HG03460 (cell line): ENCODE data around the gene HS6ST1.

ENCODE experiments used
- ATAC-seq: cut with Tn5 transposase; IDR thresholded peaks from one replicate; pipeline ENCODE4 v1.9.1; 2021; ENCODE audit not compliant: unreplicated experiment

Gene HS6ST1

GRCh38 chr2:128311216-128311754 lies 7.4 kb downstream of the HS6ST1 start:
- no peak for ATAC-seq

GRCh38 chr2:128310761-128311160 lies 7.9 kb downstream of the HS6ST1 start:
- ATAC-seq: no peak

GRCh38 chr2:128310094-128310716 lies 8.5 kb downstream of the HS6ST1 start:
- no peak for ATAC-seq

- ATAC-seq: no peak
Measured at GRCh38 chr2:128309280-128310093, 9.2 kb downstream of the HS6ST1 start.

GRCh38 chr2:128308889-128309279 lies 9.8 kb downstream of the HS6ST1 start:
- ATAC-seq: no peak

GRCh38 chr2:128308284-128308731 lies 10.4 kb downstream of the HS6ST1 start:
- ATAC-seq: no peak

GRCh38 chr2:128307595-128307994 lies 11.1 kb downstream of the HS6ST1 start:
- no peak for ATAC-seq

GRCh38 chr2:128306931-128307460 lies 11.7 kb downstream of the HS6ST1 start:
- ATAC-seq: no peak

GRCh38 chr2:128306081-128306930 lies 12.4 kb downstream of the HS6ST1 start:
- no peak for ATAC-seq

- peak; percentile 88 for ATAC-seq
Measured at GRCh38 chr2:128305555-128306080, 13.1 kb downstream of the HS6ST1 start.

- ATAC-seq: peak; percentile 5
Measured at GRCh38 chr2:128304715-128305554, 13.7 kb downstream of the HS6ST1 start.

GRCh38 chr2:128304330-128304714 lies 14.3 kb downstream of the HS6ST1 start:
- no peak for ATAC-seq

- no peak for ATAC-seq
Measured at GRCh38 chr2:128303911-128304310, 14.8 kb downstream of the HS6ST1 start.

- no peak for ATAC-seq
Measured at GRCh38 chr2:128303095-128303791, 15.4 kb downstream of the HS6ST1 start.

- no peak for ATAC-seq
Measured at GRCh38 chr2:128302744-128303067, 16.0 kb downstream of the HS6ST1 start.

- no peak for ATAC-seq
Measured at GRCh38 chr2:128302011-128302743, 16.5 kb downstream of the HS6ST1 start.

- no peak for ATAC-seq
Measured at GRCh38 chr2:128301501-128301966, 17.1 kb downstream of the HS6ST1 start.

GRCh38 chr2:128301021-128301420 lies 17.6 kb downstream of the HS6ST1 start:
- no peak for ATAC-seq
